Uterus (tissue), 4 donors: Measurements from ENCODE around the gene ALOXE3. TPM values are rescaled to one million over a fixed set of nuclear protein-coding genes. Genes with fewer than 3 reads are reported as not detected.
A peak's percentile ranks its signal among the peaks of the same experiment; 100 is the strongest.

Source experiments
- DNase-seq, 2 donors: peaks; one replicate each; pipeline ENCODE4 v3.0.0-alpha.2; 2019 to 2020
- H3K27ac ChIP-seq, 2 donors: fragments of 200-600 bp; sonication (generic); 1 replicate in 1 of 2; 2 replicates in 1 of 2; pipeline ENCODE4 v1.5.1; 2016 to 2018
- H3K27me3 ChIP-seq, 2 donors: fragments of 200-600 bp; sonication (generic); one replicate each; pipeline ENCODE4 v1.5.1; 2018 to 2019; ENCODE audit warnings: control low read depth in 1 of 2
- H3K36me3 ChIP-seq, 2 donors: fragments of 200-600 bp; sonication (generic); one replicate each; pipeline ENCODE4 v1.5.1; 2019; ENCODE audit warnings: control low read depth in 1 of 2
- H3K4me1 ChIP-seq, 2 donors: fragments of 200-600 bp; sonication (generic); one replicate each; pipeline ENCODE4 v1.5.1; 2018 to 2019; ENCODE audit warnings: control low read depth in 1 of 2
- H3K4me3 ChIP-seq, 2 donors: fragments of 200-600 bp; sonication (generic); 1 replicate in 1 of 2; 2 replicates in 1 of 2; pipeline ENCODE4 v1.5.1; 2018 to 2019; ENCODE audit warnings: mild to moderate bottlenecking in 1 of 2
- H3K9me3 ChIP-seq, 2 donors: fragments of 200-600 bp; sonication (generic); one replicate each; pipeline ENCODE4 v1.5.1; 2019; ENCODE audit warnings: control low read depth in 1 of 2
- POLR2A ChIP-seq, 2 donors: fragments of 450-650 bp; IDR thresholded peaks; one replicate each; pipeline ENCODE4 v1.6.1; 2016; ENCODE audit warnings: antibody characterized with exemption in 2 of 2, mild to moderate bottlenecking in 1 of 2, moderate library complexity in 1 of 2
- intact Hi-C: fragments of 100-400 bp; cut with DNase I; formaldehyde crosslinking; loops from one replicate; pipeline ENCODE4 v1.15.1; 2023; ENCODE audit warnings: low total_unique reads
- total RNA-seq, 4 donors: library from RNA; depleted of rRNA in 3 of 4; stranded (reverse); fragments of >200 nt in 3 of 4; gene quantifications; one replicate each; pipeline versions ENCODE4 v1.1.0 to v1.2.4, GENCODE V29; 2014 to 2023
- TF ChIP-seq, protein P1 (sequence below), 4 experiments: fragments of 200-600 bp in 2 of 4; fragments of 450-650 bp in 2 of 4; sonication (generic) in 2 of 4; IDR thresholded peaks; one replicate each; pipeline ENCODE4 v1.5.1; 2016 to 2019; ENCODE audit warnings: antibody characterized with exemption in 4 of 4, mild to moderate bottlenecking in 2 of 4, moderate library complexity in 1 of 4
- donor health status: DM: yes; HTN: yes; CAD: no.

ALOXE3 gene
- total RNA-seq, 4 donors from 2014 or later: 0.26 TPM; not detected in 3

- no peaks in the 10 kb centered on the region for H3K9me3 ChIP-seq
- H3K27ac ChIP-seq: peak overlapping the region; percentile 100
- intact Hi-C loops: no loop called here
- TF ChIP-seq, protein P1, sequence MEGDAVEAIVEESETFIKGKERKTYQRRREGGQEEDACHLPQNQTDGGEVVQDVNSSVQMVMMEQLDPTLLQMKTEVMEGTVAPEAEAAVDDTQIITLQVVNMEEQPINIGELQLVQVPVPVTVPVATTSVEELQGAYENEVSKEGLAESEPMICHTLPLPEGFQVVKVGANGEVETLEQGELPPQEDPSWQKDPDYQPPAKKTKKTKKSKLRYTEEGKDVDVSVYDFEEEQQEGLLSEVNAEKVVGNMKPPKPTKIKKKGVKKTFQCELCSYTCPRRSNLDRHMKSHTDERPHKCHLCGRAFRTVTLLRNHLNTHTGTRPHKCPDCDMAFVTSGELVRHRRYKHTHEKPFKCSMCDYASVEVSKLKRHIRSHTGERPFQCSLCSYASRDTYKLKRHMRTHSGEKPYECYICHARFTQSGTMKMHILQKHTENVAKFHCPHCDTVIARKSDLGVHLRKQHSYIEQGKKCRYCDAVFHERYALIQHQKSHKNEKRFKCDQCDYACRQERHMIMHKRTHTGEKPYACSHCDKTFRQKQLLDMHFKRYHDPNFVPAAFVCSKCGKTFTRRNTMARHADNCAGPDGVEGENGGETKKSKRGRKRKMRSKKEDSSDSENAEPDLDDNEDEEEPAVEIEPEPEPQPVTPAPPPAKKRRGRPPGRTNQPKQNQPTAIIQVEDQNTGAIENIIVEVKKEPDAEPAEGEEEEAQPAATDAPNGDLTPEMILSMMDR (IDR thresholded peaks at IDR 0.05): peak in 2 of 4 experiments; percentile 5 to 36
- TF ChIP-seq POLR2A (IDR thresholded peaks at IDR 0.05): peak; percentile 69 to 78
- no peaks in the 10 kb centered on the region for H3K36me3 ChIP-seq
- no peaks in the 10 kb centered on the region for H3K27me3 ChIP-seq
- H3K4me3 ChIP-seq: peak overlapping the region; percentile 72 to 74
- peak; percentile 91 to 94 for DNase-seq
- H3K4me1 ChIP-seq: peaks cover 7 to 21% of the 10 kb centered on the region in 2 donors
Measured at GRCh38 chr17:8151120-8151640, 32.9 kb upstream of the ALOXE3 start.

DNA sequence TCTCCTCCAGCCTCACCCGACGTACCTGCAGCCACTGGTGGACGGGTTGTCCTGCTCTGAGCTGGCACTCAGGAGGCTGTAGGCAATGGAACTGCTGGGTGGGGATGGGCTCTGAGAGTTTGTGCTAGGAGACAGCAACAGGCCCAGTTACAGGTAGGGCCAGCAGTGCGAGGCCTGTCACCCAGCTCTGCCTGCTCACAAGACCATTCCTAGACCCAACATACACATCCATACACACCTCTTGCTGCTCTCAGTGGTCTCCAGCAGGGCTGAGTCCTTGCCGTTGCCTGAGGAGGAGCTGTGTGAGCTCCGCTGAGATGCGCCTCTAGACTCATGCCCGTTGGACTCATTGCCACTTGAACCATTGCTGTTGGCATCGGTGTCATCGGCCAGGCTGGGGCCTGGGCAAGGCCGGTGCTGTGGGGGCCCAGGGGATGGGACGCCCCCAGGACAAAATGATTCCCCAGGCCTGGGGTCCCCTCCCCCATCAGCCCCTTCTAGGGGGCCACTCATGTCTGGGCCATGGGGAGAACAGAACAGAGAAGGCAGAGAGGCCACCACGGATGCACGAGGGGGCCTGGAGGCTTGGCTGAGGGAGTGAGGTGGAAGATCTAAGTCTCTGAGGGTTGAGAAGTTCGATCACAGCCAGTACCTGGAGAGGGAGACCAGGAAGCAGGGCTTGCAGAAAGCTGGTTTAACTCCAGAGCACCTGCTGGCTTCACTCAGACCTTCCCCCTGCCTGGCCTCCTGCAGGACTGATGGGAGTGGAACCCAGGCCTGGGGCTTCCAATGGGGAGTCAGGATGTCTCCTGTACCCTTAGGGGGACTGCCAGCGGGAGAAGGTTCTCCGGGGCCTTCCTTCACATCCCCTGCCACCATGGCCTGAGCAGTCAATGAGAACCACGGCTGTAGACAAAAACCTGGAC is 32.1 kb upstream of the ALOXE3 start:
- Histone ChIP-seq H3K27me3 (no peaks in the 10 kb centered on the region), H3K36me3 (no peaks in the 10 kb centered on the region), H3K4me3 (peak overlapping the region; percentile 72 to 74), H3K27ac (peak overlapping the region; percentile 100), H3K9me3 (no peaks in the 10 kb centered on the region), H3K4me1 (peaks cover 7 to 21% of the 10 kb centered on the region in 2 donors)
- TF ChIP-seq, protein P1 (IDR thresholded peaks at IDR 0.05): no peak
- peak in 1 of 2 donors; percentile 34 for DNase-seq
- intact Hi-C loops: no loop called here

GRCh38 chr17:8149419-8150193 is 31.3 kb upstream of the ALOXE3 start:
- no peak for TF ChIP-seq POLR2A (IDR thresholded peaks at IDR 0.05)
- TF ChIP-seq, protein P1 (IDR thresholded peaks at IDR 0.05): no peak
- no peaks in the 10 kb centered on the region for H3K9me3 ChIP-seq
- peak in 1 of 2 donors; percentile 27 for DNase-seq
- no peaks in the 10 kb centered on the region for H3K27me3 ChIP-seq
- intact Hi-C loops: no loop called here
- H3K4me1 ChIP-seq: peaks cover 7 to 21% of the 10 kb centered on the region in 2 donors
- no peak overlapping the region for H3K4me3 ChIP-seq
- no peaks in the 10 kb centered on the region for H3K36me3 ChIP-seq
- H3K27ac ChIP-seq: peak overlapping the region; percentile 100

- DNase-seq: no peak
- Histone ChIP-seq H3K9me3 (no peaks in the 10 kb centered on the region), H3K4me3 (no peak overlapping the region), H3K36me3 (no peaks in the 10 kb centered on the region), H3K4me1 (peaks cover 7 to 21% of the 10 kb centered on the region in 2 donors), H3K27ac (peak overlapping the region; percentile 50 to 66), H3K27me3 (no peaks in the 10 kb centered on the region)
- intact Hi-C loops: no loop called here
- no peak for TF ChIP-seq POLR2A (IDR thresholded peaks at IDR 0.05)
- TF ChIP-seq, protein P1 (IDR thresholded peaks at IDR 0.05): no peak
Measured at GRCh38 chr17:8148560-8148959, 30.2 kb upstream of the ALOXE3 start.
